GM21447 (cell line): ENCODE data around the gene LAMA3.

ENCODE experiments used
- ATAC-seq: cut with Tn5 transposase; IDR thresholded peaks from one replicate; pipeline ENCODE4 v1.9.1; 2021; ENCODE audit not compliant: unreplicated experiment

LAMA3 gene

GRCh38 chr18:23812546-23813440 lies 123.5 kb downstream of the LAMA3 start:
- ATAC-seq = no peak

- ATAC-seq = no peak
Measured at GRCh38 chr18:23814991-23815614, 125.8 kb downstream of the LAMA3 start.

- ATAC-seq = no peak
Measured at GRCh38 chr18:23816021-23816420, 126.8 kb downstream of the LAMA3 start.

GRCh38 chr18:23816740-23817139 lies 127.5 kb downstream of the LAMA3 start:
- no peak for ATAC-seq

GRCh38 chr18:23819001-23819400 lies 129.7 kb downstream of the LAMA3 start:
- ATAC-seq = no peak

GRCh38 chr18:23822590-23823385 lies 133.5 kb downstream of the LAMA3 start:
- no peak for ATAC-seq

GRCh38 chr18:23824240-23824639 lies 135.0 kb downstream of the LAMA3 start:
- no peak for ATAC-seq

GRCh38 chr18:23824669-23825068 lies 135.4 kb downstream of the LAMA3 start:
- ATAC-seq = no peak

- ATAC-seq = no peak
Measured at GRCh38 chr18:23825496-23825895, 136.2 kb downstream of the LAMA3 start.

- ATAC-seq = peak; percentile 44
Measured at GRCh38 chr18:23825978-23826405, 136.7 kb downstream of the LAMA3 start.

- no peak for ATAC-seq
Measured at GRCh38 chr18:23826850-23827620, 137.8 kb downstream of the LAMA3 start.

- ATAC-seq = no peak
Measured at GRCh38 chr18:23827681-23828080, 138.4 kb downstream of the LAMA3 start.

- ATAC-seq = peak; percentile 92
Measured at GRCh38 chr18:23828426-23828825, 139.2 kb downstream of the LAMA3 start.

- no peak for ATAC-seq
Measured at GRCh38 chr18:23832911-23833310, 143.7 kb downstream of the LAMA3 start.

- ATAC-seq = no peak
Measured at GRCh38 chr18:23833714-23834113, 144.5 kb downstream of the LAMA3 start.

- ATAC-seq = no peak
Measured at GRCh38 chr18:23835091-23835490, 145.8 kb downstream of the LAMA3 start.

- no peak for ATAC-seq
Measured at GRCh38 chr18:23835506-23835905, 146.3 kb downstream of the LAMA3 start.

- ATAC-seq = no peak
Measured at GRCh38 chr18:23837591-23837990, 148.3 kb downstream of the LAMA3 start.

- ATAC-seq = no peak
Measured at GRCh38 chr18:23838233-23838632, 149.0 kb downstream of the LAMA3 start.

GRCh38 chr18:23838801-23839366 lies 149.6 kb downstream of the LAMA3 start:
- no peak for ATAC-seq
